Psoas muscle (tissue), 8 donors: Measurements from ENCODE around the gene KCNC3. TPM values are rescaled to one million over a fixed set of nuclear protein-coding genes. Genes with fewer than 3 reads are reported as not detected.
A peak's percentile ranks its signal among the peaks of the same experiment; 100 is the strongest.

Source experiments
- ATAC-seq, 4 donors: fragments of 200-7000 bp; cut with Tn5 transposase; one replicate each; pipeline ENCODE4 v1.9.1; 2020; ENCODE audit warnings: moderate library complexity in 3 of 4, mild to moderate bottlenecking in 2 of 4
- DNase-seq, 2 donors: peaks; one replicate each; pipeline ENCODE4 v3.0.0-alpha.2; 2020
- H3K27ac ChIP-seq: fragments of 200-600 bp; one replicate; pipeline ENCODE4 v1.8.0; 2022
- H3K27me3 ChIP-seq, 3 donors: fragments of 200-600 bp in 1 of 3; one replicate each; pipeline versions ENCODE4 v1.6.1 to v1.8.0; 2013 to 2022; ENCODE audit warnings: low read length in 2 of 3, mild to moderate bottlenecking in 2 of 3, moderate library complexity in 1 of 3; ENCODE audit not compliant: insufficient read depth in 3 of 3
- H3K36me3 ChIP-seq, 2 donors: fragments of 200-600 bp in 1 of 2; one replicate each; pipeline versions ENCODE4 v1.6.1 to v1.8.0; 2013 to 2022; ENCODE audit warnings: low read depth in 1 of 2, mild to moderate bottlenecking in 1 of 2, moderate library complexity in 1 of 2; ENCODE audit not compliant: insufficient read depth in 1 of 2
- H3K4me1 ChIP-seq: fragments of 200-600 bp; one replicate; pipeline ENCODE4 v1.8.0; 2022
- H3K4me3 ChIP-seq: fragments of 200-600 bp; one replicate; pipeline ENCODE4 v1.8.0; 2022; ENCODE audit warnings: mild to moderate bottlenecking
- H3K9me3 ChIP-seq: fragments of 200-600 bp; one replicate; pipeline ENCODE4 v1.8.0; 2022
- WGBS, 3 donors: extraction: QIAGEN DNeasy Blood & Tissue Kit; methylation state at CpG; one replicate each; pipeline versions ENCODE4 v1.1.6 to v1.1.7; 2013; 5-methylcytosine and 5-hydroxymethylcytosine counted together
- intact Hi-C, 2 donors: fragments of 100-400 bp; cut with DNase I; formaldehyde crosslinking; loops; one replicate each; pipeline versions ENCODE4 v1.11.0 to v1.14.2; 2022
- polyA plus RNA-seq, 3 donors: library from polyadenylated mRNA; stranded (reverse); fragments of 200-250 nt; gene quantifications; one replicate each; pipeline ENCODE4 v1.2.3, GENCODE V29; 2013
- total RNA-seq, 4 donors: library from RNA; stranded (reverse); fragmentation: NEBNext Ultra II Directional in 2 of 4; extraction: Animal tissue kit (Norgen Biotek cat#: 25700) in 2 of 4; gene quantifications; one replicate each; pipeline versions ENCODE4 v1.2.1 to v1.2.4, GENCODE V29; 2021 to 2023
- TF ChIP-seq, protein P1 (sequence below): fragments of 200-600 bp; IDR thresholded peaks from one replicate; pipeline ENCODE4 v1.8.0; 2022; ENCODE audit warnings: antibody characterized with exemption
- donor health status: healthy with polysubstance abuse.
- donor health status: DM: no; HTN: no; CAD: no; lungs with moderate emphysema.
- donor health status: Bipolar disorder and iron deficiency.
- donor health status: healthy.
- donor health status: DM: yes; HTN: yes; CAD: no.
- donor health status: DM: no; HTN: no; CAD: no.
- donor health status: DM: no; HTN: no; CAD: no.
- donor health status: DM: yes; HTN: yes; CAD: no.

KCNC3 gene
- total and polyA plus RNA-seq, 7 donors, result 0.10 to 2.4 (median 1.0) TPM

DNA sequence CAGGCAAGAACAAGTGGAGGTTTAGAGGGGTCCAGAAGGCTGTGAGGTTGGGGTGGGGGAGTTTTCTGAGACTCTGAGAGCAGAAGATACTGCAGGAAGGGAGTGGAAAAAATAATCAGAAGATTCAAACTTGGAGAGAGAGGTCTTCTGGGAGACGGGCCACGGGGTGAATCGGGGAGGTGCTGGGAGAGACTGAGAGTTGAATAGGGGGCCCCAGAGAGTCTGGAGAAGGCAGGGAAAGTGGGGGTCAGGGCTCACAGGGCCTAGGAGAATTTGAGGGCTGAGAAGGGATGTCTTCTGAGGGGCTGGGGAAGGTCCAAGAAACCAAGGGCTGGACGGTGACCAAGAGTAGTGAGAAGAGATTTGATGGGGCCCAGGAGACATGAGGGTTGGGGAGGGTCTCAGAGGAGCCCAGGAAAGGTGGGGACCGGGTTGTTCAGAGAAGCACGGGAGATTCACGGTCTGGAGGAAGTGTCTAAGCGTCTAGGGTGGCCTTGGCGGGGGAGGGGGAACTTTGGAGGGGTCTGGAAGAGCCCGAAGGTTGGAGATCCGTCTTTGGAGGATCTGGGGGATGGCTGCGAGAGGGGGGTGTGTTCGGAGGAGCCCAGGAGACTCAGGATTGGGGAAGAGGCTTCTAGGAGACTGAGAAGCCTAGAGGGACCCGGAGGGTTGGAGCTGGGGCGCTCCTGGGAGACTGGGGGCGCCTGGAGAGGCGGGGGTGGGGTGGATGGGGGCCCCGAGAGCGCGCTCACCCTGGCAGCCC is 1.5 kb downstream of the KCNC3 start:
- DNase-seq, result no peak
- 11 to 23% (median 14%) methylated on average over 15 to 20 of the region's 20 CpGs for WGBS, 3 donors
- TF ChIP-seq, protein P1, sequence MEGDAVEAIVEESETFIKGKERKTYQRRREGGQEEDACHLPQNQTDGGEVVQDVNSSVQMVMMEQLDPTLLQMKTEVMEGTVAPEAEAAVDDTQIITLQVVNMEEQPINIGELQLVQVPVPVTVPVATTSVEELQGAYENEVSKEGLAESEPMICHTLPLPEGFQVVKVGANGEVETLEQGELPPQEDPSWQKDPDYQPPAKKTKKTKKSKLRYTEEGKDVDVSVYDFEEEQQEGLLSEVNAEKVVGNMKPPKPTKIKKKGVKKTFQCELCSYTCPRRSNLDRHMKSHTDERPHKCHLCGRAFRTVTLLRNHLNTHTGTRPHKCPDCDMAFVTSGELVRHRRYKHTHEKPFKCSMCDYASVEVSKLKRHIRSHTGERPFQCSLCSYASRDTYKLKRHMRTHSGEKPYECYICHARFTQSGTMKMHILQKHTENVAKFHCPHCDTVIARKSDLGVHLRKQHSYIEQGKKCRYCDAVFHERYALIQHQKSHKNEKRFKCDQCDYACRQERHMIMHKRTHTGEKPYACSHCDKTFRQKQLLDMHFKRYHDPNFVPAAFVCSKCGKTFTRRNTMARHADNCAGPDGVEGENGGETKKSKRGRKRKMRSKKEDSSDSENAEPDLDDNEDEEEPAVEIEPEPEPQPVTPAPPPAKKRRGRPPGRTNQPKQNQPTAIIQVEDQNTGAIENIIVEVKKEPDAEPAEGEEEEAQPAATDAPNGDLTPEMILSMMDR, result no peak

DNA sequence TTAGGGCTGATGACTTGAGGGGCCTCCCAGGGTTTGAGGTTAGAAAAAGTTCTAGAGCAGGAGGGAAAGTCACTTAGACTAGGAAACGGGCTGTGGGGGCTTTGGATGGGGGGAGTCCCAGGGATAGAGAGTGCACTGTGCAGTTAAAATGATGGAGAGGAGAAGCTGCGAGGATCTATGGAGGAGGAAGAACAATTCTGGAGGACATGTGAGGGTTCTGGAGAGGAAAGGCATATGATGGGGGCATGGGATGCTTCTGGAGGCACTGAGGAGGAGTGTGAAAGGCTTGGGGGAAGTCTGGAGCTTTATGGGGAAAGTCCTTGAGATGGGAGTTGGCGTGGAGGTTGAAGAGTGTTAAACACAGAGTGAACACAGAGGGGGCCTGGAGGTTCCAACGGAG is 2.2 kb downstream of the KCNC3 start:
- Histone ChIP-seq H3K4me3 (no peak overlapping the region), H3K36me3 (no peaks in the 10 kb centered on the region), H3K27me3 (peaks cover 0 to 18% (median 11%) of the 10 kb centered on the region in 3 donors), H3K27ac (no peak overlapping the region), H3K4me1 (peaks cover 9% of the 10 kb centered on the region), H3K9me3 (no peaks in the 10 kb centered on the region)
- DNase-seq, result no peak
- 34 to 55% (median 37%) methylated on average over 3 to 4 of the region's 4 CpGs for WGBS, 3 donors
- intact Hi-C loops, result loop anchor here in 1 of 2 donors (10.0 kb wide), 1 partner anchor 172 kb away; no protein-coding TSS in a partner anchor
- TF ChIP-seq, protein P1, result no peak
- no peak for ATAC-seq

More for the DNA sequence above, 1.5 kb downstream of the KCNC3 start:
- Histone ChIP-seq H3K27ac (no peak overlapping the region), H3K27me3 (peaks cover 0 to 19% (median 12%) of the 10 kb centered on the region in 3 donors), H3K4me3 (no peak overlapping the region), H3K4me1 (peaks cover 9% of the 10 kb centered on the region), H3K9me3 (no peaks in the 10 kb centered on the region), H3K36me3 (no peaks in the 10 kb centered on the region)
- ATAC-seq, result no peak
- intact Hi-C loops, result loop anchor here in 1 of 2 donors (10.0 kb wide), 1 partner anchor 173 kb away; no protein-coding TSS in a partner anchor

DNA sequence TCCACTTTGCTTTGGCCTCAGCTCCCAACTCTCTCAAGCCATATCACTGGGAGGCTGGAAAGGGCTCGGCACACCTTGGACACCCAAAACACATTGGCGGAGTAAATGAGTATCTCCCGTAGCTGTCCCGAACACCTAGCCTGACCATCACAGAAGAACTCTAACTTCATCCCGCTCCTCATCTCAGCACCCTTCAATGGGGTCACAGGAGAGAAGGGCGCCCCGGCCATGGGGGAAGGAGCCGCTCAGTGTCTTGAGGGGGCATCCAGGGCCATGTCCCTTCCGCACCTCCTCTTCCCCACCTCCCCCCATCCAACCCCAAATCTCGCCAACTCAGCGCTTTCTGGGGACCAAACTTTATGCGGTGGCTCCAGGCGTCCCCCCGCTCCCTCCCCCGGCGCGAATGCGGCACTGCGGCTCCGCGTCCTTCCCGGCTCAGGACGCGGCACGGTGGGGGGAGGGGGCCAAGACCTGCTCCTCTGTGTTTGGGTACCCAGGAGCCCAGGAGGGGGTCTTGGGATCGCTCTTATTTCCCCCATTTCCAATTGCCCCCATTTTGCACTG is 3.0 kb downstream of the KCNC3 start:
- H3K4me1 ChIP-seq, result peaks cover 9% of the 10 kb centered on the region
- H3K27ac ChIP-seq, result no peak overlapping the region
- no peak for DNase-seq
- TF ChIP-seq, protein P1, result no peak
- WGBS, 3 donors, result 3 to 4% (median 3%) methylated on average over 22 to 26 of the region's 26 CpGs
- ATAC-seq, result no peak
- H3K9me3 ChIP-seq, result no peaks in the 10 kb centered on the region
- H3K36me3 ChIP-seq, result no peaks in the 10 kb centered on the region
- peaks cover 0 to 13% (median 10%) of the 10 kb centered on the region in 3 donors for H3K27me3 ChIP-seq
- intact Hi-C loops, result loop anchor here in 1 of 2 donors (10.0 kb wide), 1 partner anchor 171 kb away; no protein-coding TSS in a partner anchor
- no peak overlapping the region for H3K4me3 ChIP-seq

DNA sequence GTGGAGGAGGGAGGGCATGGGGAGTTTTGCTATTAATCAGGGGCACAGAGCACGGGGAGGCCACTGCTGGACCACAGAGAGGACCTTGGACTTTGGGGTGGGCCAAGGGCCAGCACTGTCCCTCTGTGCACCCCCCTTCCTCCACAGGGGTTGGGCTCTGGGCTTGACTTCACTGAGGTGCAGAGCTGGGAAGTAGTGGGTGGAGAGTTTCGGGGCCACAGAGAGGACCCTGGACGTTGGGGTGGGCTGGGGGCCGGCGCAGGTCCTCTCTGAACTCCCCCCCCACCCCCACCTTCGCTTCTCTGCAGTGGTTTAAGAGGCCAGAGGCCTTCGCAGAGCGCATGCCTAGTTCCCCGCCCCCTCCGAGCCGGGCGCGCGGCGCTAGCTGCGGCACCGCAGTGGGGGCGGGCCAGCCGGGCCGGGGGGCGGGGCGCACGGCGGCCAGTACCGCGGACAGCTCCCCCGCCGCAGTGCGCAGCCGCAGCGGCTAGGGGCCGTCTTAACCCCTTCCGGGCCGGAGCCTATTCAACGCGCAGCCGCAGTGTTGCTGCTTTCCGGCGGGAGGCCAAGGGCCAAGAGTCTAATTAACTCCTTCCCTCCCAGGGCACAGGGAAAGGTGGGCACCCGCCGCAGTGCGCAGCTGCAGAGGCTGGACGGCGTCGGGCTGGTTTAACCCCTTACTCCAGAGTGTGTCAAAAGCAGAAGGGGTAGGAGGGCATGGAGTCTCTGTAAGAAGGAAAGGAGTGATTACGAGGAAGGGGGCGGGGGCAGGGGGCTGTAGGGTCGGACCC is 3.7 kb downstream of the KCNC3 start:
- Histone ChIP-seq H3K4me3 (peak overlapping the region; percentile 30), H3K27me3 (peaks cover 0 to 10% (median 10%) of the 10 kb centered on the region in 3 donors), H3K9me3 (no peaks in the 10 kb centered on the region), H3K27ac (no peak overlapping the region), H3K36me3 (no peaks in the 10 kb centered on the region), H3K4me1 (peaks cover 9% of the 10 kb centered on the region)
- ATAC-seq (peak; percentile 39 to 45 (median 42)), DNase-seq (peak; percentile 70 to 79)
- 2 to 4% (median 2%) methylated on average over 24 to 48 of the region's 48 CpGs for WGBS, 3 donors
- TF ChIP-seq, protein P1, result no peak
- intact Hi-C loops, result loop anchor here in 1 of 2 donors (10.0 kb wide), 1 partner anchor 171 kb away; no protein-coding TSS in a partner anchor
